KOPT-K1 (cell line): ENCODE measurements around the gene SIGLEC7.

Experiments used
- H3K27ac ChIP-seq: fragments of 200-600 bp; sonication (generic); 2 replicates; pipeline ENCODE4 v1.5.1; 2016; ENCODE audit warnings: antibody characterized with exemption, mild to moderate bottlenecking, low read depth, low read length; ENCODE audit not compliant: poor library complexity, severe bottlenecking
- H3K36me3 ChIP-seq: fragments of 200-600 bp; sonication (generic); 2 replicates; pipeline ENCODE4 v1.5.1; 2017; ENCODE audit warnings: antibody characterized with exemption, mild to moderate bottlenecking, low read length, moderate library complexity; ENCODE audit not compliant: insufficient read depth
- H3K9me3 ChIP-seq: fragments of 200-600 bp; sonication (generic); 2 replicates; pipeline ENCODE4 v1.5.1; 2017; ENCODE audit warnings: antibody characterized with exemption, low read length, mild to moderate bottlenecking; ENCODE audit not compliant: insufficient read depth, poor library complexity, severe bottlenecking

Gene SIGLEC7

DNA sequence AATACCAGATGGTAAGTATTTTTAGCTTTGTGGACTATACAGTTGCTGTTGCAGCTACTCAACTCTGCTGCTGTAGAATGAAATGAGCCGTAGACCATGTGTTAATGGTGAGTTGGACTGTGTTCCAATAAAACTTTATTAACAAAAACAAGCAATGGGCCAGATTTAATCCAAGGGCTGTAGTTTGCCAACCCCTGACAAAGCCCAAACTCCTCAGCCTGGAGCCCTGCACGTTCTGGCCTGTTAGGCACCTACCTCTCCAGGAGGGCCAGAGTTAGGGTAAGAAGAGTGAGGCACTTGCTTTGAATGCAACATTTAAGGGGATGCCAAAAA lies 46.1 kb downstream of the SIGLEC7 start:
- Histone ChIP-seq H3K27ac (no peak overlapping the region), H3K9me3 (no peaks in the 10 kb centered on the region), H3K36me3 (no peaks in the 10 kb centered on the region)

DNA sequence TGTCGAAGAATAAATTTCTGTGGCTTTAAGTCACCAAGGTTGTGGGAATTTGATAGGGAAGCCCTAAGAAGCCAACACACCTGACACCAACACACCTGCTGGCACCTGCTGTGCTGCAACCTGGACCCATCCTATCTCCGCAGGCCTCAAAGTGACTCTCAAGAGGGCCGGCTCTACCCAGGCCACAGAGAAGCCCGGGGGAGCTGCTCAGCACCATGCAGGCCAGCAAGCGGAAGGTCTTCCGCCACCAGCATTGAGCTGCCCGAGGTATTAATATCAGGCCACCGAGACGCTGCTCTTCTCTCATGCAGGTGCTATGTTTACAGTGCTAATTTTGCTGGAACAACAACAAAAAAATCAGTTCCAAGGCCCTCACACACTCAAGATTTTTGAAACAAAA lies 50.6 kb downstream of the SIGLEC7 start:
- H3K36me3 ChIP-seq, result no peaks in the 10 kb centered on the region
- no peak overlapping the region for H3K27ac ChIP-seq
- H3K9me3 ChIP-seq, result peaks cover 7% of the 10 kb centered on the region

DNA sequence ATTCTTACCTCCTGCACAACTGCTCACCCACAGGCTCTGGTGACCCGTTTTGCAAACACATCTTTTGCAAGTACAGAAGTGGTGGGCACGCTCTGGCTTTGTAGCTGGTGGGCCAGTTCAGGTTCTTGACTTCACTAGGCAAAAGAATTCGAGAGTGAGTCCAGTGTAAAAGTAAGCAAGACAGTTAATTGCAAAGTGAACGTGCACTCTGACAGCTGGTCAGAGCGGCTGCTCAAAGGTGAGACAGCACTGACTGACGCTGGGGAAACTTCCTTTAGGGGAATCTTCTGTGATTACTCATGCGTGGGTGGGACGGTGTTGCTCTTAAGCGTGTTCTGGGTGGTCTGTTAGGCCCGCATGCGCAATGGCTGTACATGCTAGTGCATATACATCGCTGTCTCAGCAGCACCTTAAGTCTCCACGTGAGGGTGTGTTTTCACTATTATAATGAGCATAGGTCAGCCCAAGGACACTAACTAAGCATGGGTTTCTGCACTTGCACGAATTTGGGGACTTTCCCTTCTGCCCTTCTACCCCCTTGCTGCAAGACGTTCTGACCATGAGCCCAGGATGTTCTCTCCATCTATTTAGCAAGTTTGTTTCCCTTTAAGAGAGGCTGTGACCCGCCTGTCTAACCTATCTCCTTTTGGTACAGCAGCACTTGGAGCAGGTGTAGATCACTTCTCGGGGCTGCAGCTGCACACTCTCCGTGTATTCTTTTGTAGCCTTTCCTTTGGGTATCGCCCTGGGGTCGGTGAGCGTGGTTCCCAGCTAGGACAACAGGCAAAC lies 52.6 kb downstream of the SIGLEC7 start:
- no peaks in the 10 kb centered on the region for H3K36me3 ChIP-seq
- peaks cover 7% of the 10 kb centered on the region for H3K9me3 ChIP-seq
- H3K27ac ChIP-seq, result no peak overlapping the region

- H3K36me3 ChIP-seq, result no peaks in the 10 kb centered on the region
- no peak overlapping the region for H3K27ac ChIP-seq
- H3K9me3 ChIP-seq, result peaks cover 7% of the 10 kb centered on the region
These were observed 53.1 kb downstream of the SIGLEC7 start for GRCh38 chr19:51195316-51195586.

GRCh38 chr19:51195616-51196015 lies 53.5 kb downstream of the SIGLEC7 start:
- Histone ChIP-seq H3K27ac (no peak overlapping the region), H3K36me3 (no peaks in the 10 kb centered on the region), H3K9me3 (peaks cover 7% of the 10 kb centered on the region)

DNA sequence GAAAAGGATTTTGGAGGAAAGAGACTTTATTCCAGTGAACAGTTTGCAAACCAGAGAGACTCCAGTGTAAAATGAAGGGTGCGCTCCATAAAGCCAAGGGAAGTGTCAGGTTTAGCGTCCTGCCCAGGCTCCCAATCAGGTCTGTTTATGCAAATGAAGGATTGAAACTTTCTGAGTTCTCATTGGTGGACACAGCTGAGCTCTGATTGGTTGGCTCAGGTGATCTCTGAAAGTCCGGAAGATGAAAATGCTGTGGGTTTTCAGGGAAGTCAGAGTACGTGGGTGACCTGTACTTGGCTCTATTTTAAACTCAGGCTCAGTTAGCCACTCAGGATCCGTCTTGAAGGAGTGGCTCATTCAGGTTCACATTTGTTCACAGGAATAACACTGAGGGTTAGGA lies 54.1 kb downstream of the SIGLEC7 start:
- H3K27ac ChIP-seq, result no peak overlapping the region
- peaks cover 7% of the 10 kb centered on the region for H3K9me3 ChIP-seq
- no peaks in the 10 kb centered on the region for H3K36me3 ChIP-seq

GRCh38 chr19:51198641-51199040 lies 56.5 kb downstream of the SIGLEC7 start:
- Histone ChIP-seq H3K27ac (no peak overlapping the region), H3K36me3 (no peaks in the 10 kb centered on the region), H3K9me3 (peaks cover 7% of the 10 kb centered on the region)

DNA sequence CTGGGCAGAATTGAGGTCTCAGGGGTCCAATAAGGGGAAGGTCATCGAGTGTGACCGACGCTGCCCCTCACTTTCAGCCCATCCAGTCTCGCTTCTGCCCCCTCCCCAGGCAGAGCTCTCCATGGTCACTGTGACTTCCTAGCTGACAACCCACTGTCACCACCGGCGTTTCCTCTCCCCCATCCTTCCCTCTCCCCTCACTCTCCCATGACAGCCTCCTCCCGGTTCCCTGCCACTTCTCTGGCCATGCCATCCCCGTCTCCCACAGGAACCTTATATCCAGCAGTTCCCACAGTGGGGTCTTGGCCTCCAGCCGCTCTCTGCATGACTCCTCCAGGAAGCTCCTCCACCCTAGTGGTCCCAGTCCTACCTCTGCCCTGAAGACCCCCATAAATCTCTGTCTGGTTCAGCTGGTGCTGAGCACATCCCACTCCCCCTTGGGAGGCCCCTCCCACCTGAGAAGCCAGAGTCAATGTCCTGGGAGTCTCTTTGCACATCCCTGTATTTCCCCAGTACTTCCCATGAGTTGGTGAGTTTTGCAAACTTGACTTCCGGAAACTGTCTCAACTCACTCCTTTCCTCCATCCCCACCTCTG lies 58.1 kb downstream of the SIGLEC7 start:
- no peak overlapping the region for H3K27ac ChIP-seq
- no peaks in the 10 kb centered on the region for H3K36me3 ChIP-seq
- H3K9me3 ChIP-seq, result peaks cover 7% of the 10 kb centered on the region

DNA sequence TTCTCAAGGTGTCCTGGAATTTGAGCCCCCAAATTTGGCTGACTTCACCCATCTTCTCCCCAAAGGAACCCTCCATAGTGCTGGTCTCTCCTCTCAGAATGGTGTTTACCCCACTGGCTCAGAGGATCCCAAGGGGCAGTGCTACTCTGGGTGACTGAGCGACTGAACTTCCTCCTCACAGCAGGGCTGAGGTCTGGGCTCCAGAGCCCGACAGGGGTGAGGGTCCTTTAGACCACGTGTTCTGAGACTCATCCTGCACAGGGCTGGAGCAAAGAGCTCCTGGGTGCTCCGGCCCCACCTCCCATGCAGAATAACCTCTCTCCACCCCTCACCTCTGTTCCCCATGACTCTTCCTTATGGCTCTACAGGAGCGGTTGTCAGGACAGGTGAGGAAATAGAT lies 59.6 kb downstream of the SIGLEC7 start:
- Histone ChIP-seq H3K27ac (no peak overlapping the region), H3K36me3 (no peaks in the 10 kb centered on the region), H3K9me3 (no peaks in the 10 kb centered on the region)
